Stimulated activated naive CD8-positive, alpha-beta T cell treated with anti-CD3 and anti-CD28 coated beads, Interleukin-15, Interleukin-2, amounts not matched to agents 100 ng/mL and 50 ng/mL, for 24 hours (primary cell): ENCODE measurements around the gene RANBP3.
"Not testable (repeated sequence)": the region's sequence is repeated elsewhere in the genome, so short reads cannot be mapped to it uniquely, and the experiment has no call there.

ENCODE experiments used
- H3K27ac Mint-ChIP-seq: one replicate; pipeline ENCODE4 v1.8.0; 2021; ENCODE audit warnings: mild to moderate bottlenecking, mixed read lengths
- H3K27me3 Mint-ChIP-seq: one replicate; pipeline ENCODE4 v1.8.0; 2021; ENCODE audit warnings: mixed read lengths
- H3K36me3 Mint-ChIP-seq: one replicate; pipeline ENCODE4 v1.8.0; 2021; ENCODE audit warnings: low read depth, mixed read lengths
- H3K4me1 Mint-ChIP-seq: one replicate; pipeline ENCODE4 v1.8.0; 2021; ENCODE audit warnings: low read depth, mixed read lengths
- H3K4me3 Mint-ChIP-seq: one replicate; pipeline ENCODE4 v1.8.0; 2021; ENCODE audit warnings: mild to moderate bottlenecking, mixed read lengths
- H3K9me3 Mint-ChIP-seq: one replicate; pipeline ENCODE4 v1.8.0; 2021; ENCODE audit warnings: mixed read lengths

The RANBP3 gene

DNA sequence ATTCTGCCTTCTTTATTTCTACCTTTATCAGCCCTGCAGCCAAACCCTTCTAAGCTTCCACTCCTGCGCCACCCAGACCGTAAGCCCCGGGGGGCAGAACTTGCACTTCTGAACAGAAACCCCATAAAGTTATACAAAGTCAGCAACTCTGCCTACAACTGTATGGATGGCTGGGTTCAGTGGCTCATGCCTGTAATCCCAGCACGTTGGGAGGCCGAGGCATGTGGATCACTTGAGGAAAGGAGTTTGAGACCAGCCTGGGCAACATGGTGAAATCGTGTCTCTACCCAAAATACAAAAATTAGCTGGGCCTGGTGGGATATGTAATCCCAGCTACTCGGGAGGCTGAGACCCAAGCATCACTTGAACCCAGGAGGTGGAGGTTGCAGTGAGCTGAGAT lies 10.4 kb downstream of the RANBP3 start:
- Mint-ChIP-seq H3K4me1 (peaks cover 91% of the 10 kb centered on the region), H3K27ac (peak overlapping the region; percentile 26), H3K27me3 (no peaks in the 10 kb centered on the region), H3K4me3 (no peak overlapping the region), H3K36me3 (peaks cover 28% of the 10 kb centered on the region), H3K9me3 (no peaks in the 10 kb centered on the region)

- Mint-ChIP-seq H3K9me3 (no peaks in the 10 kb centered on the region), H3K4me3 (no peak overlapping the region), H3K27ac (peak overlapping the region; percentile 36), H3K4me1 (peaks cover 91% of the 10 kb centered on the region), H3K27me3 (no peaks in the 10 kb centered on the region), H3K36me3 (peaks cover 23% of the 10 kb centered on the region)
These were observed 11.0 kb downstream of the RANBP3 start for GRCh38 chr19:5966941-5967340.

- Mint-ChIP-seq H3K36me3 (peaks cover 18% of the 10 kb centered on the region), H3K4me3 (no peak overlapping the region), H3K27ac (peak overlapping the region; percentile 36)
These were observed 11.7 kb downstream of the RANBP3 start for GRCh38 chr19:5966215-5966614.

DNA sequence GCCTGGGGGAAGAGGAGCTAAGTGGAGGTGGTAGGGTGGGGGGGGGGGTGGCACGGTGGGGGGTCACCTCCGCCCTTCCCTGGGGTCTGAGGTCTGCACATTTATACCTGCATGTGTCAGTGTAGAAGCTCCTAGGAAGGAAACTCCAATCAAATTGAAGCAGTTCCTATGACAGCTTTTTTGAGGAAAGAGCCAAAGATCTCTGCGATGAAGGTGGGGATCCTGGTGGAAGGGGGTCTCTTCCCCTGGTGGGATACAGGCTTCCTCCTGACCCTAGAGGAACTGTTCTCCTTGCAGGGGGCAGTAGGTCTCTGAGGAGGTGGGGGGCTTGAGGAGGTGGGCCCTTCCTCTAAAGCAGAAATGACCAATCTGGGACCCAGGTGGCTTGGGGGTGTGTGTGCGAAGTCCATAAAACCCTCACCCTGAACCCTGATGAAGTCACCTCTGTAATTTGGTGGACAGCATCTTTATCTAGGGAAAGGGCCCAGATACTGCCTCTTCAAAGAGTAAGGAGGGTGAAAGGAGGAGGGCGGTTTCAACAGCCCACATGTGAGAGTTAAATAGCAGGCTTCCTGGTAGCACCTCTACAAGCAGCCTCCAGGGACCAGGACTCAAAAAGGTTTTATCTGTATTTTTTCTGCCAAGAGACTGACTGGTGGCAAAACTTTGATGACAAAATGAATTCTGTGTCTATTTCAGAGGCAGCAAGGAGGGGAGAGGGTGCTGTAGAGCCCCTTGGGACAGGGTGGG lies 12.9 kb downstream of the RANBP3 start:
- Mint-ChIP-seq H3K4me1 (peaks cover 95% of the 10 kb centered on the region), H3K27me3 (no peaks in the 10 kb centered on the region), H3K27ac (peak overlapping the region; percentile 55), H3K4me3 (no peak overlapping the region), H3K9me3 (no peaks in the 10 kb centered on the region), H3K36me3 (peaks cover 18% of the 10 kb centered on the region)

More at GRCh38 chr19:5966215-5966614, 11.7 kb downstream of the RANBP3 start:
- H3K4me1 Mint-ChIP-seq = peaks cover 92% of the 10 kb centered on the region
- no peaks in the 10 kb centered on the region for H3K27me3 Mint-ChIP-seq
- H3K9me3 Mint-ChIP-seq = no peaks in the 10 kb centered on the region

GRCh38 chr19:5963855-5964254 lies 14.1 kb downstream of the RANBP3 start:
- no peak overlapping the region for H3K4me3 Mint-ChIP-seq
- peaks cover 18% of the 10 kb centered on the region for H3K36me3 Mint-ChIP-seq
- H3K9me3 Mint-ChIP-seq = no peaks in the 10 kb centered on the region
- no peaks in the 10 kb centered on the region for H3K27me3 Mint-ChIP-seq
- H3K27ac Mint-ChIP-seq = peak overlapping the region; percentile 78
- H3K4me1 Mint-ChIP-seq = peaks cover 96% of the 10 kb centered on the region

DNA sequence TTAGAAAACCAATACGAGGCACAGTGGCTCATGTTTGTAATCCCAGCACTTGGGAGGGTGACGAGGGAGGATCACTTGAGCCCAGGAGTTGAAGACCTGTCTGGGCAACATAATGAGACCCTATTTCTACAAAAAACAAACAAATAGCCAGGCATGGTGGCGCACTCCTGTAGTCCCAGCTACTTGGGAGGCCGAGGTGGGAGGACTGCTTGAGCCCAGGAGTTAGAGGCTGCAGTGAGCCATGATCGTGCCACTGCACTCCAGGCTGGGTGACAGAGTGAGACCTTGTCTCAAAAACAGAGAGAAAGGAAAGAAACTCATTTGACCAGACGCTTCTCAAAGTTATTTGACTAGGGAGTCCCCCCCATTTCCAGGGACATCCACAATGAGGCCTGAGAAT lies 14.7 kb downstream of the RANBP3 start:
- H3K27ac Mint-ChIP-seq = peak overlapping the region; percentile 78
- H3K4me1 Mint-ChIP-seq = peaks cover 94% of the 10 kb centered on the region
- H3K4me3 Mint-ChIP-seq = peak overlapping the region; percentile 1
- H3K36me3 Mint-ChIP-seq = peaks cover 18% of the 10 kb centered on the region
- H3K9me3 Mint-ChIP-seq, H3K27me3 Mint-ChIP-seq: not testable (repeated sequence)

DNA sequence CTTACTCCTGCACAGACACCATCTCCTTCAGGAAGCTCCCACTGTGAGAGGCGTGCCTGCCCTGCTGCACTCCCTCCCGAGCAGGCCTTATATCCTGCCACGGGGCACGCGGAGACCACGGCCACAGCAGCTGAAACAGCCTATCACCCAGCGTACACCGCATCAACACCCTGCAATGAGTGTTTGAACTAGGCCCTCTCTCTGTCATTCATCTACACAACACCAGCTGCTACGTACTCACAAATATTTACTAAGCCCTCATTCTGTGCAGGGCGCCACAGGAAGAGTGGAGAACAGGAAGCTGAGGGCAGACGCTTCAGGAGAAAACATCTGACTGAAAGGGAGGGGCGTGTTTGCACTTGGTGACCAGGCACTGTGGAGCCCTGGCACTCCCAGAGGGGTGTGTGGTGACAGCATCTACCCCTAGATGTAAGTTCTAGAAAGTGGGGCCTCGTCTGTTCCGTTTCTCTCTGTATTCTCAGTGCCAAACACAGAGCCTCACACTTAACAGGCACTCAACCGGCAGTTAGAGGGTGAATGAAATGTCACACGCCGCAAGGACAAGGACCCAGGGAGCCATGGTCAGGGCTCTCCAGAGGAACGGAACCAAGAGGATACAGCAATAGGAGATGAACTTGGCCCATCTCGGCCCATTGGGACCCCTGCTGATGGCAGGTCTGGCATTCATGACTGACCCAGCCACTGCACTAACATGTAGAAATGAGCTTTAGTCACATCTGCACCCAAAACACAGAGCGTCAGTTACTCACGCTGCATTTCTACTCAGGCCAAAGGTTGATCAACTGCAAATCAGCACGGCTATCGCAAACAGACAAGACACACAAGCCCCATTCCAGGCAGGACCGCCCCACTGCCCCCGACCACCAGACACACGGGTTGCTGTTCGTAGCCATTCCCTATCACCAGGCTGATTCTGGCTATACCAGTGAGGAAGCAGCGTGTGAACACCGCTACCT lies 15.7 kb downstream of the RANBP3 start:
- no peaks in the 10 kb centered on the region for H3K27me3 Mint-ChIP-seq
- peaks cover 14% of the 10 kb centered on the region for H3K36me3 Mint-ChIP-seq
- H3K4me1 Mint-ChIP-seq = peaks cover 92% of the 10 kb centered on the region
- peak overlapping the region; percentile 78 for H3K27ac Mint-ChIP-seq
- H3K9me3 Mint-ChIP-seq = no peaks in the 10 kb centered on the region
- H3K4me3 Mint-ChIP-seq = peak overlapping the region; percentile 12

- H3K9me3 Mint-ChIP-seq, H3K27me3 Mint-ChIP-seq: not testable (repeated sequence)
- H3K36me3 Mint-ChIP-seq = peaks cover 15% of the 10 kb centered on the region
- peaks cover 93% of the 10 kb centered on the region for H3K4me1 Mint-ChIP-seq
- H3K27ac Mint-ChIP-seq = peak overlapping the region; percentile 78
- H3K4me3 Mint-ChIP-seq = peak overlapping the region; percentile 12
These were observed 16.3 kb downstream of the RANBP3 start for GRCh38 chr19:5961641-5961968.

- no peak overlapping the region for H3K4me3 Mint-ChIP-seq
- peak overlapping the region; percentile 56 for H3K27ac Mint-ChIP-seq
- peaks cover 93% of the 10 kb centered on the region for H3K4me1 Mint-ChIP-seq
- H3K9me3 Mint-ChIP-seq = no peaks in the 10 kb centered on the region
- peaks cover 11% of the 10 kb centered on the region for H3K36me3 Mint-ChIP-seq
- H3K27me3 Mint-ChIP-seq = no peaks in the 10 kb centered on the region
These were observed 17.6 kb downstream of the RANBP3 start for GRCh38 chr19:5960005-5961001.

GRCh38 chr19:5959260-5960004 lies 18.5 kb downstream of the RANBP3 start:
- H3K4me3 Mint-ChIP-seq = no peak overlapping the region
- H3K27ac Mint-ChIP-seq = peak overlapping the region; percentile 42
- peaks cover 12% of the 10 kb centered on the region for H3K36me3 Mint-ChIP-seq
- no peaks in the 10 kb centered on the region for H3K9me3 Mint-ChIP-seq
- no peaks in the 10 kb centered on the region for H3K27me3 Mint-ChIP-seq
- H3K4me1 Mint-ChIP-seq = peaks cover 95% of the 10 kb centered on the region

- H3K27me3 Mint-ChIP-seq = no peaks in the 10 kb centered on the region
- peaks cover 11% of the 10 kb centered on the region for H3K36me3 Mint-ChIP-seq
- peaks cover 95% of the 10 kb centered on the region for H3K4me1 Mint-ChIP-seq
- peak overlapping the region; percentile 42 for H3K27ac Mint-ChIP-seq
- H3K9me3 Mint-ChIP-seq = no peaks in the 10 kb centered on the region
- H3K4me3 Mint-ChIP-seq = no peak overlapping the region
These were observed 19.2 kb downstream of the RANBP3 start for GRCh38 chr19:5958851-5959122.

DNA sequence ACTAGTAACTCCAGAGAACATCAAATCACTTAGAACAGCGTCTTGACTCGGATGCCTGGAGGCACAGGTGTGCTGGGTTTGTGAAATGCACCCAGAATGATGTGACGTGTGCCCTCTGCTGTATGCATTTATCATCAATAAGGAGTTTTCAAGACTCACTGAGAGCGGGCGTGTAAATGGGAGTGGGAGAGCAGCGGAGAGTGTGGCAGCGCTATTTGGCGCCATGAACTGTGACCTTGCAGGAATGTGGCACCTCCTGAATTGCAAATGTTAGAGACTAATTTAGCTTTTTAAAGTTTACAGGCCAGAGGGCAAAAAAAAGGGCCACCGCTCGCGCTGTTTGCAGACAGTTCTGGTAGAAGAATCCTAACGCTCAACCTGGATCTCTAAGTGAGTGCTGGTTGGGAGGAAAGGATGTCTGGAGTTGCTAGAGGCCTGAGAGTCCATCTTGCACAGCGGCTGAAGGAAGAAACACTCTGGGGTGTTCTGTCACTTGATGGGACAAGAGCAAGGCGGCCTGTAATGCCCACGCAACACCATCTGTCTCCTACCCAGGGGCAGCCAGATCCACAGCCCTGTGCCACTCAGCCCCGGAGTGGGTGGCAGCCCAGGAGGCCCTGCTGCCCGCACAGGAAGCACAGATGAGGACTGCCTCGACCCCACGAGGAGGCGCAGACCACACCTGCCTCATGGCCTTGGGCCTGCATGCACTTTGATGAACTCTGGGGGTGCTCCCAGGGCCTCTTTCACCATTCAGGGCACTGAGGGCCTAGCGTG lies 19.7 kb downstream of the RANBP3 start:
- Mint-ChIP-seq H3K9me3 (no peaks in the 10 kb centered on the region), H3K4me1 (peaks cover 96% of the 10 kb centered on the region), H3K27me3 (no peaks in the 10 kb centered on the region), H3K4me3 (no peak overlapping the region), H3K27ac (peak overlapping the region; percentile 23), H3K36me3 (peaks cover 8% of the 10 kb centered on the region)

DNA sequence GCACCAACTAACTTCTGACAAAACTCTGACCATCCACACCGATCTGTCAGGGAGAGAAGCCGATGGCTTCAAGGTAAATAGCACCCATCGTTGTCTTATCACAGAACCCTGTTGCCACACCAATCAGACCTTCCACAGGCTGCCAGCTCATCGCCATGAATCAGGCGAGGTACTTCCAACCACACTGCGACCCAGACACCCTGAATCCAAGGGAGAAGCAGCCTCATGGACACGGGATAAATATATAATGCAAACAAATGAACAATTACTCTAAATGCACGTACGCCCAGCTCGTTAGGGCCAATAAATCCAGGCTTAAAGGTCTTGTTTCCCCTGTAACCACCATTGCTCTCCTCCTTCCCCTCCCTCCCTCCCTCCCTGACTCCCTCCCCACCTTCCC lies 20.8 kb downstream of the RANBP3 start:
- H3K4me1 Mint-ChIP-seq = peaks cover 96% of the 10 kb centered on the region
- H3K27ac Mint-ChIP-seq = no peak overlapping the region
- H3K4me3 Mint-ChIP-seq = no peak overlapping the region
- H3K27me3 Mint-ChIP-seq = no peaks in the 10 kb centered on the region
- H3K36me3 Mint-ChIP-seq = peaks cover 16% of the 10 kb centered on the region
- no peaks in the 10 kb centered on the region for H3K9me3 Mint-ChIP-seq
